ENCODE data around the gene FAM241A.
"Not testable (repeated sequence)": the region's sequence is repeated elsewhere in the genome, so short reads cannot be mapped to it uniquely, and the experiment has no call there.

Gene FAM241A

GRCh38 chr4:112173593-112174558 lies 28.6 kb downstream of the FAM241A start:
- H4K20me1 ChIP-seq (ENCODE audit: insufficient read depth, low read length, poor library complexity, severe bottlenecking), result no peaks in the 10 kb centered on the region
- H3K9me2 ChIP-seq (replicated peaks; ENCODE audit: low read depth, low read length), result no peaks in the 10 kb centered on the region
- no peaks in the 10 kb centered on the region for H3K36me3 ChIP-seq (ENCODE audit: insufficient read depth, low read length)
- H2AFZ ChIP-seq (ENCODE audit: low read length), result no peak overlapping the region
- no peak for TF ChIP-seq CTCF (conservative IDR thresholded peaks at IDR 0.05; ENCODE audit: low read length)
- TF ChIP-seq EZH2phosphoT487 (IDR thresholded peaks at IDR 0.05; ENCODE audit: borderline replicate concordance), result no peak
- no peaks in the 10 kb centered on the region for H3K79me2 ChIP-seq (ENCODE audit: insufficient read depth, low read length)
- H3F3A ChIP-seq (ENCODE audit: low read depth), result no peaks in the 10 kb centered on the region
- H3K4me2 ChIP-seq (ENCODE audit: low read depth, low read length, poor library complexity, severe bottlenecking), result no peak overlapping the region
- H3K4me3 ChIP-seq (ENCODE audit: low read length, poor library complexity, severe bottlenecking), result no peak overlapping the region
- no peak overlapping the region for H3K9ac ChIP-seq (ENCODE audit: low read depth, low read length, poor library complexity, severe bottlenecking)
- no peaks in the 10 kb centered on the region for H3K9me3 ChIP-seq (ENCODE audit: insufficient read depth, low read depth, low read length)
- peaks cover 30% of the 10 kb centered on the region for H3K4me1 ChIP-seq (ENCODE audit: insufficient read depth, low read length, poor library complexity, severe bottlenecking)
- no peaks in the 10 kb centered on the region for H3K27me3 ChIP-seq (ENCODE audit: insufficient read depth, low read length, poor library complexity, severe bottlenecking)

- TF ChIP-seq EZH2phosphoT487 (IDR thresholded peaks at IDR 0.05; ENCODE audit: borderline replicate concordance), result no peak
- TF ChIP-seq CTCF (conservative IDR thresholded peaks at IDR 0.05; ENCODE audit: low read length), result no peak
- Histone ChIP-seq H3K36me3 (ENCODE audit: insufficient read depth, low read length) (no peaks in the 10 kb centered on the region), H3K9me3 (ENCODE audit: insufficient read depth, low read depth, low read length) (no peaks in the 10 kb centered on the region), H3K4me1 (ENCODE audit: insufficient read depth, low read length, poor library complexity, severe bottlenecking) (peaks cover 26% of the 10 kb centered on the region), H3K4me3 (ENCODE audit: low read length, poor library complexity, severe bottlenecking) (no peak overlapping the region), H3K9me2 (replicated peaks; ENCODE audit: low read depth, low read length) (no peaks in the 10 kb centered on the region), H3K9ac (ENCODE audit: low read depth, low read length, poor library complexity, severe bottlenecking) (no peak overlapping the region), H3K27me3 (ENCODE audit: insufficient read depth, low read length, poor library complexity, severe bottlenecking) (no peaks in the 10 kb centered on the region), H3K4me2 (ENCODE audit: low read depth, low read length, poor library complexity, severe bottlenecking) (no peak overlapping the region), H4K20me1 (ENCODE audit: insufficient read depth, low read length, poor library complexity, severe bottlenecking) (no peaks in the 10 kb centered on the region), H3F3A (ENCODE audit: low read depth) (no peaks in the 10 kb centered on the region), H3K79me2 (ENCODE audit: insufficient read depth, low read length) (no peaks in the 10 kb centered on the region), H2AFZ (ENCODE audit: low read length) (no peak overlapping the region)
Measured at GRCh38 chr4:112175840-112176239, 30.6 kb downstream of the FAM241A start.

- Histone ChIP-seq H3K9me2 (replicated peaks; ENCODE audit: low read depth, low read length) (no peaks in the 10 kb centered on the region), H3K4me2 (ENCODE audit: low read depth, low read length, poor library complexity, severe bottlenecking) (peak overlapping the region; percentile 12), H3K9me3 (ENCODE audit: insufficient read depth, low read depth, low read length) (no peaks in the 10 kb centered on the region), H3K4me1 (ENCODE audit: insufficient read depth, low read length, poor library complexity, severe bottlenecking) (peaks cover 22% of the 10 kb centered on the region), H3K36me3 (ENCODE audit: insufficient read depth, low read length) (no peaks in the 10 kb centered on the region), H3K4me3 (ENCODE audit: low read length, poor library complexity, severe bottlenecking) (no peak overlapping the region), H3K9ac (ENCODE audit: low read depth, low read length, poor library complexity, severe bottlenecking) (no peak overlapping the region), H3K79me2 (ENCODE audit: insufficient read depth, low read length) (no peaks in the 10 kb centered on the region), H4K20me1 (ENCODE audit: insufficient read depth, low read length, poor library complexity, severe bottlenecking) (no peaks in the 10 kb centered on the region), H3K27me3 (ENCODE audit: insufficient read depth, low read length, poor library complexity, severe bottlenecking) (no peaks in the 10 kb centered on the region), H2AFZ (ENCODE audit: low read length) (no peak overlapping the region), H3F3A (ENCODE audit: low read depth) (no peaks in the 10 kb centered on the region)
- TF ChIP-seq CTCF (conservative IDR thresholded peaks at IDR 0.05; ENCODE audit: low read length) (no peak), EZH2phosphoT487 (IDR thresholded peaks at IDR 0.05; ENCODE audit: borderline replicate concordance) (no peak)
Measured at GRCh38 chr4:112176596-112176995, 31.3 kb downstream of the FAM241A start.

- H2AFZ ChIP-seq (ENCODE audit: low read length); H3K4me2 ChIP-seq (ENCODE audit: low read depth, low read length, poor library complexity, severe bottlenecking); H3K9ac ChIP-seq (ENCODE audit: low read depth, low read length, poor library complexity, severe bottlenecking); H3F3A ChIP-seq (ENCODE audit: low read depth); H4K20me1 ChIP-seq (ENCODE audit: insufficient read depth, low read length, poor library complexity, severe bottlenecking); H3K27me3 ChIP-seq (ENCODE audit: insufficient read depth, low read length, poor library complexity, severe bottlenecking); H3K4me3 ChIP-seq (ENCODE audit: low read length, poor library complexity, severe bottlenecking); H3K9me3 ChIP-seq (ENCODE audit: insufficient read depth, low read depth, low read length); H3K79me2 ChIP-seq (ENCODE audit: insufficient read depth, low read length); H3K9me2 ChIP-seq (replicated peaks; ENCODE audit: low read depth, low read length); H3K36me3 ChIP-seq (ENCODE audit: insufficient read depth, low read length): not testable (repeated sequence)
- peaks cover 22% of the 10 kb centered on the region for H3K4me1 ChIP-seq (ENCODE audit: insufficient read depth, low read length, poor library complexity, severe bottlenecking)
Measured at GRCh38 chr4:112178741-112179140, 33.5 kb downstream of the FAM241A start.

Measured in Loucy (cell line).